Cardiac muscle cell (in vitro differentiated cells and primary cell): ENCODE results near the gene CTRL. TPM values are rescaled to one million over a fixed set of nuclear protein-coding genes. Genes with fewer than 3 reads are reported as not detected.

Experiments
- DNase-seq, 2 donors: peaks; one replicate each; pipeline versions ENCODE4 v3.0.0 to v3.0.0-alpha.2; 2010 to 2017; ENCODE audit warnings: low read depth in 1 of 2, low spot score in 1 of 2
- H3K27ac ChIP-seq: fragments of 200-600 bp; sonication (generic); 2 replicates; pipeline ENCODE4 v1.5.1; 2016
- H3K27me3 ChIP-seq: fragments of 200-600 bp; sonication (generic); 2 replicates; pipeline ENCODE4 v1.6.0; 2016; ENCODE audit warnings: control low read depth
- H3K36me3 ChIP-seq: fragments of 200-600 bp; sonication (generic); 2 replicates; pipeline ENCODE4 v1.5.1; 2016; ENCODE audit warnings: control low read depth
- H3K4me1 ChIP-seq: fragments of 200-600 bp; sonication (generic); 2 replicates; pipeline ENCODE4 v1.8.1; 2017; ENCODE audit warnings: low read depth, mild to moderate bottlenecking, mixed run types
- H3K4me3 ChIP-seq: fragments of 200-600 bp; sonication (generic); 2 replicates; pipeline ENCODE4 v1.5.1; 2016; ENCODE audit warnings: mild to moderate bottlenecking
- H3K9me3 ChIP-seq: fragments of 200-600 bp; sonication (generic); 2 replicates; pipeline ENCODE4 v1.5.1; 2017; ENCODE audit warnings: low read depth, mild to moderate bottlenecking, control low read depth
- CTCF ChIP-seq: IDR thresholded peaks from 2 replicates; pipeline ENCODE4 v1.5.1; 2012; ENCODE audit warnings: low read depth, mild to moderate bottlenecking, low read length
- polyA plus RNA-seq: library from polyadenylated mRNA; unstranded; fragments of >200 nt; fragmentation: Nextera tagmentation; extraction: Ambion mirVana; gene quantifications from 2 replicates; pipeline ENCODE4 v1.2.1, GENCODE V29; 2016
- total RNA-seq: library from RNA; depleted of rRNA; stranded (reverse); fragments of >200 nt; gene quantifications from 2 replicates; pipeline ENCODE4 v1.2.3, GENCODE V29; 2016

CTRL gene
- total and polyA plus RNA-seq, 2 experiments from 2014 or later, result 2.7 to 14.8 TPM

GRCh38 chr16:67936124-67936879 lies 4.6 kb upstream of the CTRL start, which contains the start of gene PSMB10:
Gene PSMB10, minus strand, starts transcription at chr16:67936850. Its CDS starts 101 bp downstream, at chr16:67936749.
- no peaks in the 10 kb centered on the region for H3K27me3 ChIP-seq
- no peak within 1 kb of the TSS for H3K27ac ChIP-seq
- no peak for TF ChIP-seq CTCF
- no peaks in the 10 kb centered on the region for H3K9me3 ChIP-seq
- DNase-seq, result peak; percentile 55 to 66
- no peaks in the 10 kb centered on the region for H3K36me3 ChIP-seq
- H3K4me1 ChIP-seq, result peaks cover 9% of the 10 kb centered on the region
- peak within 1 kb of the TSS; percentile 73 for H3K4me3 ChIP-seq

DNA sequence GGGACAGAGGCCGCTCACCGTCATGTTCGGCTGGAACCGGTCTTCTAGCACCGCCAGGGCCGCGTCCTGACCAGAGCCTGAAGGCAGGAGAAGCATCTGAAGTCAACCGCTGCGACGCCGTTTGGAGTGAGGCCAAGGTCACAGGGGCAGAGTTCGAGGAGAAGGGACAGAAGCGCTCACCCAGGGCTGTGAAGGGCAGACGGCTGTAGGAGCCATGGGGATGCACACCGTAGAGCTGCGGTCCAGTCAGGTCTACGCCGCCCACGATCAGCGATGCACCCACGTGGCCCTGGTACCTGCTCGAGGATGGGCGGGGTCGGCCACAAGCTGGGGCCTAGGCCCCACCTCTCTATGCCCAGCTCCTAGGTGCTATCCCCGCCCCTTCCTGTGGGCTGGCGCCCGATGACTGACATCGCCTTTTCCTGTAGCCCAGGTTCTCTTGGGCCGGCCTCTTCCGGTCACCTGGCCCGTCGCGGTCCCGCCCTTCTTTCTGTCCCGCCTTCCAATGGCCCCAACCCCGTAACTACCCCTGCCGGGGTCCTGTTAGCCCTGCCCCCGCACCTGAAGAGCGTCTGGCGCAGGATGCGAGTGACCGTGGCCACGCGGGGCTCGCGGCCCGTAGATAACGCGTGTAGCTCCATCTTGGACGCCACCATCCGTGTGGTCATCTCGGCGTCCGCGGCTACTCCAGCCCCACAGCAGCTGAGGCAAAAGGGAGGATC lies 3.9 kb upstream of the CTRL start:
- peaks cover 9% of the 10 kb centered on the region for H3K4me1 ChIP-seq
- no peaks in the 10 kb centered on the region for H3K36me3 ChIP-seq
- H3K4me3 ChIP-seq, result peak overlapping the region; percentile 73
- TF ChIP-seq CTCF, result no peak
- DNase-seq, result peak; percentile 94 to 96
- H3K9me3 ChIP-seq, result no peaks in the 10 kb centered on the region
- H3K27ac ChIP-seq, result no peak overlapping the region
- no peaks in the 10 kb centered on the region for H3K27me3 ChIP-seq

- no peaks in the 10 kb centered on the region for H3K27me3 ChIP-seq
- H3K4me1 ChIP-seq, result peaks cover 9% of the 10 kb centered on the region
- no peaks in the 10 kb centered on the region for H3K36me3 ChIP-seq
- H3K4me3 ChIP-seq, result peak overlapping the region; percentile 73
- no peak overlapping the region for H3K27ac ChIP-seq
- H3K9me3 ChIP-seq, result no peaks in the 10 kb centered on the region
- DNase-seq, result peak in 1 of 2 donors; percentile 24
- TF ChIP-seq CTCF, result no peak
These were observed 3.4 kb upstream of the CTRL start for GRCh38 chr16:67935101-67935401.

GRCh38 chr16:67934306-67935100 lies 2.8 kb upstream of the CTRL start:
- no peak for DNase-seq
- Histone ChIP-seq H3K27ac (no peak overlapping the region), H3K9me3 (no peaks in the 10 kb centered on the region), H3K27me3 (no peaks in the 10 kb centered on the region), H3K36me3 (peaks cover 3% of the 10 kb centered on the region), H3K4me3 (peak overlapping the region; percentile 73), H3K4me1 (peaks cover 9% of the 10 kb centered on the region)
- no peak for TF ChIP-seq CTCF

GRCh38 chr16:67933805-67934204 lies 2.1 kb upstream of the CTRL start:
- no peak overlapping the region for H3K27ac ChIP-seq
- no peak for DNase-seq
- TF ChIP-seq CTCF, result no peak
- peaks cover 9% of the 10 kb centered on the region for H3K4me1 ChIP-seq
- no peak overlapping the region for H3K4me3 ChIP-seq
- H3K27me3 ChIP-seq, result no peaks in the 10 kb centered on the region
- no peaks in the 10 kb centered on the region for H3K9me3 ChIP-seq
- peaks cover 6% of the 10 kb centered on the region for H3K36me3 ChIP-seq
